Hepatocyte (in vitro differentiated cells): ENCODE results near the gene CBX1. TPM values are rescaled to one million over a fixed set of nuclear protein-coding genes. Genes with fewer than 3 reads are reported as not detected.

Source experiments
- DNase-seq: peaks from one replicate; pipeline ENCODE4 v3.0.0-alpha.2; 2016; ENCODE audit warnings: low spot score
- H2AFZ ChIP-seq: fragments of 200-600 bp; sonication (generic); 2 replicates; pipeline ENCODE4 v1.6.0; 2016; ENCODE audit warnings: antibody characterized with exemption, mild to moderate bottlenecking
- H3K27ac ChIP-seq: fragments of 200-600 bp; sonication (generic); 2 replicates; pipeline ENCODE4 v1.5.1; 2016; ENCODE audit warnings: mild to moderate bottlenecking
- H3K27me3 ChIP-seq: fragments of 200-600 bp; sonication (generic); 2 replicates; pipeline ENCODE4 v1.6.1; 2016
- H3K36me3 ChIP-seq: fragments of 200-600 bp; sonication (generic); replicated peaks from 2 replicates; pipeline ENCODE4 v1.5.1; 2016; ENCODE audit warnings: low read depth; ENCODE audit not compliant: insufficient read depth
- H3K4me1 ChIP-seq: fragments of 200-600 bp; sonication (generic); 2 replicates; pipeline ENCODE4 v1.5.1; 2016; ENCODE audit warnings: mild to moderate bottlenecking, moderate library complexity; ENCODE audit not compliant: insufficient read depth
- H3K4me2 ChIP-seq: fragments of 200-600 bp; sonication (generic); 2 replicates; pipeline ENCODE4 v1.6.0; 2016
- H3K4me3 ChIP-seq: fragments of 200-600 bp; sonication (generic); 2 replicates; pipeline ENCODE4 v1.5.1; 2016; ENCODE audit warnings: mild to moderate bottlenecking
- H3K79me2 ChIP-seq: fragments of 200-600 bp; sonication (generic); 2 replicates; pipeline ENCODE4 v1.6.0; 2017; ENCODE audit warnings: mild to moderate bottlenecking
- H3K9me2 ChIP-seq: fragments of 200-600 bp; sonication (generic); replicated peaks from 2 replicates; pipeline ENCODE4 v1.6.0; 2017; ENCODE audit warnings: mild to moderate bottlenecking; ENCODE audit not compliant: insufficient read depth
- H3K9me3 ChIP-seq: fragments of 200-600 bp; sonication (generic); 2 replicates; pipeline ENCODE4 v1.5.1; 2016; ENCODE audit warnings: low read depth, mild to moderate bottlenecking
- H4K20me1 ChIP-seq: fragments of 200-600 bp; sonication (generic); 2 replicates; pipeline ENCODE4 v1.6.0; 2016; ENCODE audit warnings: mild to moderate bottlenecking; ENCODE audit not compliant: insufficient read depth, poor library complexity, severe bottlenecking
- CTCF ChIP-seq: fragments of 200-600 bp; sonication (generic); IDR thresholded peaks from 2 replicates; pipeline ENCODE4 v1.5.1; 2016; ENCODE audit warnings: antibody characterized with exemption, mild to moderate bottlenecking; ENCODE audit not compliant: poor library complexity
- EZH2 ChIP-seq: fragments of 200-600 bp; sonication (generic); IDR thresholded peaks from 2 replicates; pipeline ENCODE4 v1.6.1; 2016; ENCODE audit warnings: antibody characterized with exemption, mild to moderate bottlenecking, borderline replicate concordance
- EZH2phosphoT487 ChIP-seq: fragments of 200-600 bp; sonication (generic); IDR thresholded peaks from one replicate; pipeline ENCODE4 v1.6.1; 2018; ENCODE audit warnings: antibody characterized with exemption, mild to moderate bottlenecking, low read depth, moderate library complexity; ENCODE audit not compliant: unreplicated experiment, severe bottlenecking
- WGBS: methylation state at CpG from one replicate; pipeline ENCODE4 v1.1.6; 2016; ENCODE audit warnings: low lambda C conversion rate; ENCODE audit errors: missing lambda C conversion rate; 5-methylcytosine and 5-hydroxymethylcytosine counted together
- polyA plus RNA-seq: library from polyadenylated mRNA; unstranded; fragments of >200 nt; fragmentation: Nextera tagmentation; extraction: Ambion mirVana; gene quantifications from 2 replicates; pipeline ENCODE4 v1.2.1, GENCODE V29; 2016
- total RNA-seq: library from RNA; depleted of rRNA; stranded (reverse); fragments of >200 nt; gene quantifications from 2 replicates; pipeline ENCODE4 v1.2.3, GENCODE V29; 2014

CBX1 gene
- total and polyA plus RNA-seq, 2 experiments from 2014 or later, result 20.7 to 49.0 TPM

- Histone ChIP-seq H3K9me2 (no peaks in the 10 kb centered on the region), H3K27me3 (no peaks in the 10 kb centered on the region), H3K27ac (no peak overlapping the region), H3K4me3 (no peak overlapping the region), H3K4me1 (peaks cover 29% of the 10 kb centered on the region), H3K79me2 (peaks cover 47% of the 10 kb centered on the region), H3K9me3 (no peaks in the 10 kb centered on the region), H3K4me2 (no peak overlapping the region), H4K20me1 (peaks cover 36% of the 10 kb centered on the region), H2AFZ (no peak overlapping the region), H3K36me3 (no peaks in the 10 kb centered on the region)
- TF ChIP-seq CTCF (no peak), EZH2phosphoT487 (no peak), EZH2 (no peak)
- no peak for DNase-seq
- WGBS, result 89% methylated on average over 4 of the region's 4 CpGs
Measured at GRCh38 chr17:48057626-48058025, 43.7 kb downstream of the CBX1 start.

- peaks cover 54% of the 10 kb centered on the region for H3K79me2 ChIP-seq
- TF ChIP-seq CTCF (no peak), EZH2phosphoT487 (no peak), EZH2 (no peak)
- H3K4me1 ChIP-seq, result peaks cover 37% of the 10 kb centered on the region
- no peaks in the 10 kb centered on the region for H3K9me3 ChIP-seq
- H4K20me1 ChIP-seq, result peaks cover 43% of the 10 kb centered on the region
- H3K4me3 ChIP-seq, result no peak overlapping the region
- DNase-seq, result no peak
- H2AFZ ChIP-seq, result no peak overlapping the region
- no peak overlapping the region for H3K27ac ChIP-seq
- 94% methylated on average over 2 of the region's 2 CpGs for WGBS
- no peaks in the 10 kb centered on the region for H3K27me3 ChIP-seq
- H3K9me2 ChIP-seq, result no peaks in the 10 kb centered on the region
- no peak overlapping the region for H3K4me2 ChIP-seq
- no peaks in the 10 kb centered on the region for H3K36me3 ChIP-seq
Measured at GRCh38 chr17:48056879-48057278, 44.4 kb downstream of the CBX1 start.

- peaks cover 40% of the 10 kb centered on the region for H3K4me1 ChIP-seq
- no peaks in the 10 kb centered on the region for H3K9me2 ChIP-seq
- H3K4me2 ChIP-seq, result peak overlapping the region; percentile 80
- no peak for DNase-seq
- 99% methylated on average over 10 of the region's 10 CpGs for WGBS
- H3K4me3 ChIP-seq, result no peak overlapping the region
- no peak overlapping the region for H2AFZ ChIP-seq
- H3K27ac ChIP-seq, result peak overlapping the region; percentile 48
- H3K9me3 ChIP-seq, result no peaks in the 10 kb centered on the region
- no peaks in the 10 kb centered on the region for H3K36me3 ChIP-seq
- TF ChIP-seq EZH2 (no peak), EZH2phosphoT487 (no peak), CTCF (no peak)
- H4K20me1 ChIP-seq, result peaks cover 43% of the 10 kb centered on the region
- peaks cover 57% of the 10 kb centered on the region for H3K79me2 ChIP-seq
- no peaks in the 10 kb centered on the region for H3K27me3 ChIP-seq
Measured at GRCh38 chr17:48056246-48056745, 45.0 kb downstream of the CBX1 start.
